Measurements from ENCODE around the gene PALM. TPM values are rescaled to one million over a fixed set of nuclear protein-coding genes. Genes with fewer than 3 reads are reported as not detected.
"Not testable (repeated sequence)": the region's sequence is repeated elsewhere in the genome, so short reads cannot be mapped to it uniquely, and the experiment has no call there.

The PALM gene
- total RNA-seq, 4 donors from 2014 or later, result 12.6 to 91.0 (median 42.2) TPM

GRCh38 chr19:739998-740715 lies 31.4 kb downstream of the PALM start:
- no peak overlapping the region for H3K27ac ChIP-seq
- H3K27me3 ChIP-seq, result no peaks in the 10 kb centered on the region
- H3K4me3 ChIP-seq, result no peak overlapping the region
- intact Hi-C loops (cut with DNase I; ENCODE audit: low total_unique reads), result no loop called here
- DNase-seq, result no peak
- H3K9me3 ChIP-seq, result peaks cover 0 to 10% of the 10 kb centered on the region in 2 donors
- no peaks in the 10 kb centered on the region for H3K4me1 ChIP-seq
- no peaks in the 10 kb centered on the region for H3K36me3 ChIP-seq
- no peak for TF ChIP-seq POLR2A (IDR thresholded peaks at IDR 0.05)
- TF ChIP-seq, protein P1, sequence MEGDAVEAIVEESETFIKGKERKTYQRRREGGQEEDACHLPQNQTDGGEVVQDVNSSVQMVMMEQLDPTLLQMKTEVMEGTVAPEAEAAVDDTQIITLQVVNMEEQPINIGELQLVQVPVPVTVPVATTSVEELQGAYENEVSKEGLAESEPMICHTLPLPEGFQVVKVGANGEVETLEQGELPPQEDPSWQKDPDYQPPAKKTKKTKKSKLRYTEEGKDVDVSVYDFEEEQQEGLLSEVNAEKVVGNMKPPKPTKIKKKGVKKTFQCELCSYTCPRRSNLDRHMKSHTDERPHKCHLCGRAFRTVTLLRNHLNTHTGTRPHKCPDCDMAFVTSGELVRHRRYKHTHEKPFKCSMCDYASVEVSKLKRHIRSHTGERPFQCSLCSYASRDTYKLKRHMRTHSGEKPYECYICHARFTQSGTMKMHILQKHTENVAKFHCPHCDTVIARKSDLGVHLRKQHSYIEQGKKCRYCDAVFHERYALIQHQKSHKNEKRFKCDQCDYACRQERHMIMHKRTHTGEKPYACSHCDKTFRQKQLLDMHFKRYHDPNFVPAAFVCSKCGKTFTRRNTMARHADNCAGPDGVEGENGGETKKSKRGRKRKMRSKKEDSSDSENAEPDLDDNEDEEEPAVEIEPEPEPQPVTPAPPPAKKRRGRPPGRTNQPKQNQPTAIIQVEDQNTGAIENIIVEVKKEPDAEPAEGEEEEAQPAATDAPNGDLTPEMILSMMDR (IDR thresholded peaks at IDR 0.05), result no peak

DNA sequence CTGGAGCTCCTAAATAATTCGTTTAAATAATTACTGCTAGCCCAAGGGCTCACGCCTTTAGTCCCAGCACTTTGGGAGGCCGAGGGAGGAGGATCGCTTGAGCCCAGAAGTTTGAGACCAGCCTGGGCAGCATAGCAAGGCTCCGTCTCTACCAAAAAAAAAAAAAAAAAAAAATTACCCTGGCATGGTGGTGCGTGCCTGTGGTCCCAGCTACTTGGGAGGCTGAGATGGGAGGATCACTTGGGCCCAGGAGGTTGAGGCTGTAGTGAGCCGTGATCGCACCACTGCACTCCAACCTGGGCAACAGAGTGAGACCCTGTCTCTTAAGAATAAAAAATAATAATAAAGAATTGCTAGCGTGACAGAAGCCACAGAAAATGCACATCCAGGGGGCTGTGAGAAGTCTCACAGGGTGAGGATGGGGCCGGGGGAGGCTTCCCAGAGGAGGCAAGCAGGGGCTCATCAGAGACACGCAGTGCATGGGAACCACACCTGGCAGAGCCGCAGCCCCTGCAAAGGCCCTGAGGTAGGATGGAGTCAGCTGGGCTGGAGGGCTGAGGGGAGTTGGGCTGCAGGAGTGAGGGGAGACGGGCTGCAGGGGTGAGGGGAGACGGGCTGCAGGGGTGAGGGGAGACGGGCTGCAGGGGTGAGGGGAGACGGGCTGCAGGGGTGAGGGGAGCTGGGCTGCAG lies 32.2 kb downstream of the PALM start:
- H3K36me3 ChIP-seq; DNase-seq; intact Hi-C loops (cut with DNase I; ENCODE audit: low total_unique reads); H3K4me3 ChIP-seq; H3K27me3 ChIP-seq; H3K9me3 ChIP-seq; H3K4me1 ChIP-seq; H3K27ac ChIP-seq: not testable (repeated sequence)

GRCh38 chr19:741506-742131 lies 32.9 kb downstream of the PALM start:
- Histone ChIP-seq H3K27me3 (no peaks in the 10 kb centered on the region), H3K36me3 (no peaks in the 10 kb centered on the region), H3K27ac (no peak overlapping the region), H3K9me3 (peaks cover 0 to 10% of the 10 kb centered on the region in 2 donors), H3K4me3 (no peak overlapping the region), H3K4me1 (no peaks in the 10 kb centered on the region)
- DNase-seq, result no peak
- TF ChIP-seq, protein P1 (IDR thresholded peaks at IDR 0.05), result no peak
- TF ChIP-seq POLR2A (IDR thresholded peaks at IDR 0.05), result no peak
- intact Hi-C loops (cut with DNase I; ENCODE audit: low total_unique reads), result no loop called here

DNA sequence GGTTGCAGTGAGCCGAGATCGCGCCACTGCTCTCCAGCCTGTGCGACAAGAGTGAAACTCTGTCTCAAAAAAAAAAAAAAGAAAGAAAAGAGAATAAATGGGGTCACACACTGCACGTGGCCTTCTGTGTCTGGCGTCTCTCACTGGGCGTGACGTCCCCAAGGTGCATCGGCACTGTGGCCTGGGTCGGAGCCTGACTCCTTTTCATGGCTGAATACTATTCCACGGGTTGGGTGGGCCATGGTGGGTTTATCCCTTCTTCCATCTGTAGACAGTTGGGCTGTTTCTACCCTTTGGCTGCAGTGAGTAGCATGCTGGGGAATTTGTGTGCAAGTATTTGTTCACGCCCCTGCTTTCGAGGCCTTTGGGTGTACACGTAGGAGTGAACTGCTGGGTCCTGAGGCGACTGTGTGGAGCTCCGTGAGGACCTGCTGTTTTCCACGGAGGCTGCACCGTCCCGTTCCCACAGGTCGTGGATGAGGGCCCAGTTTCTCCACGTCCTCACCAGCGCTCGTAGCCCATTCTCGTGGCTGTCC lies 33.9 kb downstream of the PALM start:
- Histone ChIP-seq H3K4me3 (no peak overlapping the region), H3K4me1 (no peaks in the 10 kb centered on the region), H3K36me3 (no peaks in the 10 kb centered on the region), H3K27ac (no peak overlapping the region), H3K9me3 (peaks cover 0 to 14% of the 10 kb centered on the region in 2 donors), H3K27me3 (no peaks in the 10 kb centered on the region)
- intact Hi-C loops (cut with DNase I; ENCODE audit: low total_unique reads), result no loop called here
- TF ChIP-seq, protein P1 (IDR thresholded peaks at IDR 0.05), result no peak
- TF ChIP-seq POLR2A (IDR thresholded peaks at IDR 0.05), result no peak
- no peak for DNase-seq

GRCh38 chr19:743168-743687 lies 34.5 kb downstream of the PALM start:
- H3K4me1 ChIP-seq, result no peaks in the 10 kb centered on the region
- peaks cover 0 to 19% of the 10 kb centered on the region in 2 donors for H3K9me3 ChIP-seq
- H3K27me3 ChIP-seq, result no peaks in the 10 kb centered on the region
- no peak overlapping the region for H3K27ac ChIP-seq
- no peak overlapping the region for H3K4me3 ChIP-seq
- DNase-seq, result no peak
- intact Hi-C loops (cut with DNase I; ENCODE audit: low total_unique reads), result no loop called here
- H3K36me3 ChIP-seq, result no peaks in the 10 kb centered on the region
- no peak for TF ChIP-seq POLR2A (IDR thresholded peaks at IDR 0.05)
- TF ChIP-seq, protein P1 (IDR thresholded peaks at IDR 0.05), result no peak

DNA sequence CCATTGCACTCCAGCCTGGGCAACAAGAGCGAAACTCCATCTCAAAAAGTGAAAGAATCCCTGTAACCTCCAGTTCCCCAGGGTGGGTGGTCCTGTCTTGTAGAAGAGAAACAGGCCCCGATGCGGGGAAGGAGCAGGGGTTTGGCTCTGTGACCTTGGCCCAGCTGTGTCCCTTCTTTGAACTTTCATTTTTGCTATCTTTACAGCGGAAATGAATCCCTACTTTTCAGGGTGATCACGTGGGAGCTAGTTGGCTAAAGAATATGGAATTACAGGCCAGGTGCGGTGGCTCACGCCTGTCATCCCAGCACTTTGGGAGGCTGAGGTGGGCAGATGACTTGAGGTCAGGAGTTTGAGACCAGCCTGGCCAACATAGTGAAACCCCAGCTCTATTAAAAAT lies 36.4 kb downstream of the PALM start:
- not testable (repeated sequence) for H3K36me3 ChIP-seq, DNase-seq

More for the DNA sequence above, 36.4 kb downstream of the PALM start:
- peaks cover 0 to 19% of the 10 kb centered on the region in 2 donors for H3K9me3 ChIP-seq
- H3K27ac ChIP-seq; intact Hi-C loops (cut with DNase I; ENCODE audit: low total_unique reads); H3K4me1 ChIP-seq; H3K4me3 ChIP-seq; H3K27me3 ChIP-seq: not testable (repeated sequence)
